T-helper 17 cell (primary cell): ENCODE data around the gene PI4K2B. TPM values are rescaled to one million over a fixed set of nuclear protein-coding genes. Genes with fewer than 3 reads are reported as not detected.
"Not testable (repeated sequence)": the region's sequence is repeated elsewhere in the genome, so short reads cannot be mapped to it uniquely, and the experiment has no call there.

ENCODE experiments used
- ATAC-seq: fragments of 150-1000 bp; cut with Tn5 transposase; 2 replicates; pipeline ENCODE4 v1.10.0; 2021; ENCODE audit warnings: mild to moderate bottlenecking, moderate library complexity
- DNase-seq, 3 donors: peaks; one replicate each; pipeline versions ENCODE4 v3.0.0 to v3.0.0-alpha.2; 2020 to 2021
- H3K9me3 ChIP-seq: one replicate; pipeline ENCODE4 v1.7.0; 2013; ENCODE audit warnings: low read length, mild to moderate bottlenecking; ENCODE audit not compliant: control insufficient read depth, poor library complexity, severe bottlenecking
- H3K27ac Mint-ChIP-seq: one replicate; pipeline ENCODE4 v1.8.0; 2022; ENCODE audit warnings: mild to moderate bottlenecking, moderate library complexity, mixed read lengths
- H3K27me3 Mint-ChIP-seq: one replicate; pipeline ENCODE4 v1.8.0; 2022; ENCODE audit warnings: mixed read lengths
- H3K36me3 Mint-ChIP-seq: one replicate; pipeline ENCODE4 v1.8.0; 2022; ENCODE audit warnings: low read depth, mixed read lengths
- H3K4me1 Mint-ChIP-seq: one replicate; pipeline ENCODE4 v1.8.0; 2022; ENCODE audit warnings: mild to moderate bottlenecking, mixed read lengths
- H3K4me3 Mint-ChIP-seq: one replicate; pipeline ENCODE4 v1.8.0; 2022; ENCODE audit warnings: mild to moderate bottlenecking, moderate library complexity, mixed read lengths
- total RNA-seq, 4 donors: library from RNA in 2 of 4; stranded (reverse) in 2 of 4; gene quantifications; one replicate each; pipeline ENCODE4 v1.2.3 and lab custom pipeline; 2022 to 2026

Gene PI4K2B
- total RNA-seq, 2 donors from 2014 or later = 12.6 to 12.8 TPM

DNA sequence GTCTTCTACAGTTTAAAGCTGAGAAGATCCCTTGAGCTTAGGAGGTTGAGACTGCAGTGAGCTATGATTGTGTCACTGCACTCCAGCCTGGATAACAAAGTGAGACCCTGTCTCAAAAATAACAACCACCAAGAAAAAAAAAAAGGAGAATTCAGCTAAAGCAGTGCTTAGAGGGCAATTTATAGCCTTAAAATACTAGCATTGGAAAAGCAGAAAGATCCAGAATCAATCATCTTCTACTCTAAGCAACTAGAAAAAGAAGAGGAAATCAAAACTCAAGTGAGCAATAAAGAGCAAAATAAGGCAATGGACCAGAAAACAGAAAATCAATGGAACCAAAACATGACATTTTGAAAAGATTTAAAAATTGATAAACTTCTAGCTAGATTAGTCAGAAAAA, 639 bp upstream of the PI4K2B start:
- Mint-ChIP-seq H3K36me3 (no peaks in the 10 kb centered on the region), H3K27ac (peak overlapping the region; percentile 98), H3K4me3 (peak overlapping the region; percentile 94), H3K4me1 (peaks cover 19% of the 10 kb centered on the region), H3K27me3 (no peaks in the 10 kb centered on the region)
- ATAC-seq (no peak), DNase-seq (no peak)
- no peaks in the 10 kb centered on the region for H3K9me3 ChIP-seq

DNA sequence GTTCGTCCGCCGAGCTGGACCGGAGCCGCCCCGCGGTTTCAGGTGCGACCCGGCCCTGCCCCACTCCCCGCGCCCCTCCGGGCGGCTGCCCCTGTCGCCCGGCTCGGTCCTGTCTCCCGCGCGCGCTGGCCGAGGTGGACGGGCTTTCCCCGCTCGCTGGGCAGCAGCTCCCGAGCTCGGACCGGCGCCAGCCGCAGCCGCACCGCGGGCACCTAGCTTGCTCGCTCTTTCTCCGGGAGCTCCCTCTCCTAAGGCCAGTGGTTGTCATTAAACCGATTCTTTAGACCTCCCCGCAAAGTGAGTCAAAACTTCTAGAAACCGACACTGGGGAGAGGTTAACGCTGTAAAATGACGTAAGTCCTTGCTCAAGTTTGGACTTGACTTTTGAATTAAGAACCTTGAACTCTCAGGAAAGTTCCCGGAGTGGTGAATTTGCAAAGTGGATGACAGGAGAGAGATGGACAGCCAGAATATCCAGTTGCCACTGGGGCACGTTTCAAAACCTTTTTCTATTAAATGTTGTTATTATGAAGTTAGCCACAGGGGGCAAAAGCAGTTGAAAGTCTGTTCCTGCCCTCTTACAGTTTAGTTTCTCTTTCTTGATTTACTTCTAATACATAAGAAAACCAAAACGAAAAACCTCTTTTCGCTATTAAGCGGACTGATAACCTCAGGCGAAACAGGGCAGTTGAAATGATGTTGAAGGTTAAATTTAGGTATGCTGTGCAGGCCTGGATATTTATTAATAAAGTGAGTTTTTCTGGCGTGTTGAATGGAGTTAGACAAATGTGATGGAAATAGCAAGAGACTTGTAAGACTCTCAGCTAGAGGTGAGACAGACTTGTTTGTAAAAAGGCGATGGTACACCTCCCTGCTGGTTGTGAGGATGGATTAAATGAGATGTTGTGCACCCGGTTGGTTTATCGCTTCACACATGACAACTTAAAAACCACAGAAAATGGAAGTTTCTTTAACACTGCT, 847 bp downstream of the PI4K2B start:
- Mint-ChIP-seq H3K4me1 (peaks cover 23% of the 10 kb centered on the region), H3K36me3 (no peaks in the 10 kb centered on the region), H3K4me3 (peak overlapping the region; percentile 96), H3K27ac (peak overlapping the region; percentile 98), H3K27me3 (no peaks in the 10 kb centered on the region)
- DNase-seq (peak; percentile 7 to 19 (median 18)), ATAC-seq (peak; percentile 62)
- H3K9me3 ChIP-seq = no peaks in the 10 kb centered on the region

DNA sequence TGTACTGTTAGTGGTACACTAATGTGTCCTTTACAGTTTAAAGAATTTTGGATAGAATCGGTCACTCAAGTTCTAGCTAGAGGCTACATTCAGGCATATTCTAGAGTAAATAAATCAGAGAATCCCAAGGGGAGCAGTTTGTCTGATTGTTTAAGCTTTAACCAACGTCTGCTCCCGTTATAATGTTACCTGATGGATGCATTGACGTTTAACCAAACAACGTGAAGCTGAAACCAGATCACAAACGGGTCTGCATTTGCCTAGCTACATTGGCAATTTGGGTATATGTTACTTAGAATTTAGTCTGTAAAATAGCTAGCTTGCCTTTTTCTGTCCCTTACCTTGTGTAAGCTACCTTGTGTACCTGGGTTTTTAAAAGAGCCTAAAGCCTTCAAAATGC, 1.6 kb downstream of the PI4K2B start:
- peaks cover 29% of the 10 kb centered on the region for H3K4me1 Mint-ChIP-seq

GRCh38 chr4:25236030-25236429, 2.2 kb downstream of the PI4K2B start:
- H3K4me3 Mint-ChIP-seq = peak overlapping the region; percentile 96
- not testable (repeated sequence) for DNase-seq, ATAC-seq, H3K27me3 Mint-ChIP-seq, H3K9me3 ChIP-seq, H3K36me3 Mint-ChIP-seq
- H3K27ac Mint-ChIP-seq = peak overlapping the region; percentile 98
- H3K4me1 Mint-ChIP-seq = peaks cover 33% of the 10 kb centered on the region

More for the DNA sequence above, 1.6 kb downstream of the PI4K2B start:
- Mint-ChIP-seq H3K4me3 (peak overlapping the region; percentile 96), H3K27me3 (no peaks in the 10 kb centered on the region), H3K36me3 (no peaks in the 10 kb centered on the region), H3K27ac (peak overlapping the region; percentile 98)
- DNase-seq (no peak), ATAC-seq (no peak)
- no peaks in the 10 kb centered on the region for H3K9me3 ChIP-seq

DNA sequence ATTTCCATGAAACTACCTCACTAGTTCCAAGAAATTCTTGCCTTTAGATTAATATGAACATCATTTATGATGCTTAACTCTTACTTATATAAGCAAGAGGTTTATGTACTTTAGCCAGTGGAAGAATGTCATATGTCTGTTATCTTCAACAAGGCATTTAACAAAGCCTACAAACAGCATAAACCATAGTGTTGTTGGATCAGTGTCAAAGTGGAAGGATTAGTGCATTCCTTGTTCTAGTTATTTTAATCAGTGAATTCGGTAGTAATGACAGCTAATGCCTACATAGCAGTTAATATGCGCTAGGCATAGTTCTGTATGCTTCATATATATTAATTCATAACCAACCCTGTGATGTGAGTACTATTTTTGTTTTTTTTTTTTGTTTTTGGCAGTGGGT, 3.1 kb downstream of the PI4K2B start:
- H3K4me1 Mint-ChIP-seq = peaks cover 33% of the 10 kb centered on the region
- H3K4me3 Mint-ChIP-seq = no peak overlapping the region
- no peak for ATAC-seq
- H3K9me3 ChIP-seq = no peaks in the 10 kb centered on the region
- H3K36me3 Mint-ChIP-seq = no peaks in the 10 kb centered on the region
- no peak overlapping the region for H3K27ac Mint-ChIP-seq
- no peaks in the 10 kb centered on the region for H3K27me3 Mint-ChIP-seq
- no peak for DNase-seq

- peak overlapping the region; percentile 3 for H3K4me3 Mint-ChIP-seq
- DNase-seq (no peak), ATAC-seq (no peak)
- no peak overlapping the region for H3K27ac Mint-ChIP-seq
- H3K9me3 ChIP-seq = no peaks in the 10 kb centered on the region
- no peaks in the 10 kb centered on the region for H3K27me3 Mint-ChIP-seq
- peaks cover 33% of the 10 kb centered on the region for H3K4me1 Mint-ChIP-seq
- H3K36me3 Mint-ChIP-seq = no peaks in the 10 kb centered on the region
These were observed 4.2 kb downstream of the PI4K2B start for GRCh38 chr4:25238052-25238451.

DNA sequence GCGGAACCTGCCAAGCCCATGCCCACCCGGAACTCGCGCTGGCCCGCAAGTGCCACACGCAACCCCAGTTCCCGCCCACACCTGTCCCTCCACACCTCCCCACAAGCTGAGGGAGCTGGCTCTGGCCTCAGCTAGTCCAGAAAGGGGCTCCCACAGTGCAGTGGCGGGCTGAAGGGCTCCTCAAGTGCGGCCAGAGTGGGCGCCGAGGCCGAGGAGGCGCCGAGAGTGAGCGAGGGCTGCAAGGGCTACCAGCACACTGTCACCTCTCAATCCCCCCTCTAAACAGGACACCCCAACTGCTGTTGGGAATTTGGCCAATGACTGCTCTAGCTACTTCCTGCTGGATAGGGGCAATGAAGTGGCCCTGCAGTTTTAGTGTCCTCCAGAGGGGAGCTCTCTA, 5.7 kb downstream of the PI4K2B start:
- peaks cover 28% of the 10 kb centered on the region for H3K4me1 Mint-ChIP-seq
- not testable (repeated sequence) for H3K27me3 Mint-ChIP-seq, H3K36me3 Mint-ChIP-seq, H3K27ac Mint-ChIP-seq, ATAC-seq, DNase-seq, H3K4me3 Mint-ChIP-seq, H3K9me3 ChIP-seq

GRCh38 chr4:25240754-25241210, 6.9 kb downstream of the PI4K2B start:
- ATAC-seq = not testable (repeated sequence)
- H3K4me3 Mint-ChIP-seq = peak overlapping the region; percentile 19

GRCh38 chr4:25242195-25242594, 8.4 kb downstream of the PI4K2B start:
- not testable (repeated sequence) for H3K27ac Mint-ChIP-seq, H3K27me3 Mint-ChIP-seq, DNase-seq, H3K36me3 Mint-ChIP-seq, ATAC-seq, H3K4me3 Mint-ChIP-seq, H3K9me3 ChIP-seq
- H3K4me1 Mint-ChIP-seq = peaks cover 24% of the 10 kb centered on the region

More at GRCh38 chr4:25240754-25241210, 6.9 kb downstream of the PI4K2B start:
- H3K27me3 Mint-ChIP-seq, H3K36me3 Mint-ChIP-seq, DNase-seq, H3K9me3 ChIP-seq: not testable (repeated sequence)
- Mint-ChIP-seq H3K4me1 (peaks cover 25% of the 10 kb centered on the region), H3K27ac (peak overlapping the region; percentile 8)

GRCh38 chr4:25245181-25245580, 11.3 kb downstream of the PI4K2B start:
- H3K27ac Mint-ChIP-seq = no peak overlapping the region

GRCh38 chr4:25246680-25247611, 13.1 kb downstream of the PI4K2B start:
- no peak for DNase-seq
- no peaks in the 10 kb centered on the region for H3K27me3 Mint-ChIP-seq
- no peaks in the 10 kb centered on the region for H3K9me3 ChIP-seq
- H3K4me3 Mint-ChIP-seq = no peak overlapping the region
- H3K36me3 Mint-ChIP-seq = no peaks in the 10 kb centered on the region
- no peak overlapping the region for H3K27ac Mint-ChIP-seq
- ATAC-seq = no peak
- H3K4me1 Mint-ChIP-seq = peaks cover 27% of the 10 kb centered on the region

More at GRCh38 chr4:25245181-25245580, 11.3 kb downstream of the PI4K2B start:
- ATAC-seq (no peak), DNase-seq (no peak)
- Mint-ChIP-seq H3K4me3 (no peak overlapping the region), H3K27me3 (no peaks in the 10 kb centered on the region), H3K36me3 (no peaks in the 10 kb centered on the region), H3K4me1 (peaks cover 21% of the 10 kb centered on the region)
- H3K9me3 ChIP-seq = no peaks in the 10 kb centered on the region

DNA sequence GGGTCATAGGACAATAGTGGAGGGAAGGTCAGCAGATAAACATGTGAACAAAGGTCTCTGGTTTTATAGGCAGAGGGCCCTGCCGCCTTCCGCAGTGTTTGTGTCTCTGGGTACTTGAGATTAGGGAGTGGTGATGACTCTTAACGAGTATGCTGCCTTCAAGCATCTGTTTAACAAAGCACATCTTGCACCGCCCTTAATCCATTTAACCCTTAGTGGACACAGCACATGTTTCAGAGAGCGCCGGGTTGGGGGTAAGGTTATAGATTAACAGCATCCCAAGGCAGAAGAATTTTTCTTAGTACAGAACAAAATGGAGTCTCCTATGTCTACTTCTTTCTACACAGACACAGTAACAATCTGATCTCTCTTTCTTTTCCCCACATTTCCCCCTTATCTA, 15.0 kb downstream of the PI4K2B start:
- H3K4me1 Mint-ChIP-seq = peaks cover 27% of the 10 kb centered on the region
- H3K36me3 Mint-ChIP-seq, H3K27ac Mint-ChIP-seq, ATAC-seq, DNase-seq, H3K27me3 Mint-ChIP-seq, H3K4me3 Mint-ChIP-seq, H3K9me3 ChIP-seq: not testable (repeated sequence)

GRCh38 chr4:25249494-25249893, 15.7 kb downstream of the PI4K2B start:
- H3K27ac Mint-ChIP-seq, ATAC-seq, DNase-seq, H3K36me3 Mint-ChIP-seq, H3K27me3 Mint-ChIP-seq, H3K9me3 ChIP-seq, H3K4me3 Mint-ChIP-seq: not testable (repeated sequence)
- H3K4me1 Mint-ChIP-seq = peaks cover 27% of the 10 kb centered on the region
